HEK293 (cell line): ENCODE data around the gene CREB5.

Experiments
- CTCF ChIP-seq: fragments of 450-650 bp; formaldehyde crosslinking; IDR thresholded peaks from 2 replicates; pipeline ENCODE4 v1.5.1; 2016; ENCODE audit warnings: missing biosample characterization, missing genetic modification characterization
- HIC1 ChIP-seq: fragments of 450-650 bp; formaldehyde crosslinking; IDR thresholded peaks from 2 replicates; pipeline ENCODE4 v1.5.1; 2016; ENCODE audit warnings: missing biosample characterization, missing genetic modification characterization
- KLF1 ChIP-seq: fragments of 450-650 bp; formaldehyde crosslinking; IDR thresholded peaks from 2 replicates; pipeline ENCODE4 v1.5.1; 2016; ENCODE audit warnings: missing biosample characterization, missing genetic modification characterization
- KLF16 ChIP-seq: fragments of 450-650 bp; formaldehyde crosslinking; IDR thresholded peaks from 2 replicates; pipeline ENCODE4 v1.5.1; 2017; ENCODE audit warnings: missing biosample characterization, missing genetic modification characterization
- MZF1 ChIP-seq: fragments of 450-650 bp; formaldehyde crosslinking; IDR thresholded peaks from 2 replicates; pipeline ENCODE4 v1.5.1; 2017; ENCODE audit warnings: missing biosample characterization, missing genetic modification characterization, borderline replicate concordance
- OSR2 ChIP-seq: fragments of 450-650 bp; formaldehyde crosslinking; IDR thresholded peaks from 2 replicates; pipeline ENCODE4 v1.5.1; 2016; ENCODE audit warnings: missing biosample characterization, missing genetic modification characterization
- OVOL3 ChIP-seq: fragments of 450-650 bp; formaldehyde crosslinking; IDR thresholded peaks from 2 replicates; pipeline ENCODE4 v1.5.1; 2016; ENCODE audit warnings: missing biosample characterization, missing genetic modification characterization
- PATZ1 ChIP-seq: fragments of 450-650 bp; formaldehyde crosslinking; IDR thresholded peaks from 2 replicates; pipeline ENCODE4 v1.5.1; 2016; ENCODE audit warnings: missing biosample characterization, missing genetic modification characterization
- PRDM10 ChIP-seq: fragments of 450-650 bp; formaldehyde crosslinking; IDR thresholded peaks from 2 replicates; pipeline ENCODE4 v1.5.1; 2016; ENCODE audit warnings: missing biosample characterization, missing genetic modification characterization
- SALL2 ChIP-seq: fragments of 450-650 bp; formaldehyde crosslinking; IDR thresholded peaks from 2 replicates; pipeline ENCODE4 v1.5.0; 2017; ENCODE audit warnings: missing biosample characterization, mild to moderate bottlenecking, missing genetic modification characterization, borderline replicate concordance
- SCRT2 ChIP-seq: fragments of 450-650 bp; formaldehyde crosslinking; IDR thresholded peaks from 2 replicates; pipeline ENCODE4 v1.5.1; 2016; ENCODE audit warnings: missing biosample characterization, missing genetic modification characterization
- SP7 ChIP-seq: fragments of 450-650 bp; formaldehyde crosslinking; IDR thresholded peaks from 2 replicates; pipeline ENCODE4 v1.5.1; 2016; ENCODE audit warnings: missing biosample characterization, missing genetic modification characterization
- ZBTB17 ChIP-seq: fragments of 450-650 bp; formaldehyde crosslinking; IDR thresholded peaks from 2 replicates; pipeline ENCODE4 v1.5.1; 2016; ENCODE audit warnings: missing biosample characterization, missing genetic modification characterization
- ZBTB20 ChIP-seq: fragments of 450-650 bp; formaldehyde crosslinking; IDR thresholded peaks from 2 replicates; pipeline ENCODE4 v1.5.1; 2016; ENCODE audit warnings: missing biosample characterization, missing genetic modification characterization
- ZBTB21 ChIP-seq: fragments of 450-650 bp; formaldehyde crosslinking; IDR thresholded peaks from 2 replicates; pipeline ENCODE4 v1.5.1; 2017; ENCODE audit warnings: missing biosample characterization, missing genetic modification characterization
- ZBTB26 ChIP-seq: fragments of 450-650 bp; formaldehyde crosslinking; optimal IDR thresholded peaks from 2 replicates; pipeline ENCODE3; 2016; ENCODE audit warnings: missing biosample characterization, mild to moderate bottlenecking, missing genetic modification characterization
- ZBTB48 ChIP-seq: fragments of 450-650 bp; formaldehyde crosslinking; IDR thresholded peaks from 2 replicates; pipeline ENCODE4 v1.5.1; 2016; ENCODE audit warnings: missing biosample characterization, missing genetic modification characterization
- ZNF214 ChIP-seq: fragments of 450-650 bp; formaldehyde crosslinking; IDR thresholded peaks from 2 replicates; pipeline ENCODE4 v1.5.1; 2017; ENCODE audit warnings: missing biosample characterization, mild to moderate bottlenecking, missing genetic modification characterization, borderline replicate concordance
- ZNF221 ChIP-seq: fragments of 450-650 bp; formaldehyde crosslinking; IDR thresholded peaks from 2 replicates; pipeline ENCODE4 v1.5.1; 2017; ENCODE audit warnings: missing biosample characterization, missing genetic modification characterization, borderline replicate concordance
- ZNF302 ChIP-seq: fragments of 450-650 bp; formaldehyde crosslinking; IDR thresholded peaks from 2 replicates; pipeline ENCODE4 v1.5.1; 2016; ENCODE audit warnings: missing biosample characterization, missing genetic modification characterization, low read depth
- ZNF391 ChIP-seq: fragments of 450-650 bp; formaldehyde crosslinking; IDR thresholded peaks from 2 replicates; pipeline ENCODE4 v1.5.1; 2016; ENCODE audit warnings: low read depth, missing biosample characterization, missing genetic modification characterization, borderline replicate concordance
- ZNF404 ChIP-seq: fragments of 450-650 bp; formaldehyde crosslinking; IDR thresholded peaks from 2 replicates; pipeline ENCODE4 v1.5.1; 2017; ENCODE audit warnings: missing biosample characterization, missing genetic modification characterization
- ZNF423 ChIP-seq: fragments of 450-650 bp; formaldehyde crosslinking; IDR thresholded peaks from 2 replicates; pipeline ENCODE4 v1.5.1; 2016; ENCODE audit warnings: missing biosample characterization, missing genetic modification characterization
- ZNF473 ChIP-seq: fragments of 450-650 bp; formaldehyde crosslinking; IDR thresholded peaks from 2 replicates; pipeline ENCODE4 v1.5.1; 2017; ENCODE audit warnings: missing biosample characterization, missing genetic modification characterization
- ZNF488 ChIP-seq: fragments of 450-650 bp; formaldehyde crosslinking; IDR thresholded peaks from 2 replicates; pipeline ENCODE4 v1.5.1; 2016; ENCODE audit warnings: missing biosample characterization, missing genetic modification characterization
- ZNF555 ChIP-seq: fragments of 450-650 bp; formaldehyde crosslinking; conservative IDR thresholded peaks from 2 replicates; pipeline ENCODE4 v1.5.1; 2017; ENCODE audit warnings: missing biosample characterization, mild to moderate bottlenecking, missing genetic modification characterization, inconsistent platforms
- ZNF629 ChIP-seq: fragments of 450-650 bp; formaldehyde crosslinking; IDR thresholded peaks from 2 replicates; pipeline ENCODE4 v1.5.1; 2017; ENCODE audit warnings: missing biosample characterization, missing genetic modification characterization

CREB5 gene

GRCh38 chr7:28410628-28411531 is 1.4 kb upstream of the CREB5 start (continued):
- TF ChIP-seq ZNF629 (tag by site-specific recombination) (peak; percentile 95), SALL2 (tag by site-specific recombination) (no peak), ZNF214 (tag by site-specific recombination) (no peak), ZBTB17 (tag by site-specific recombination) (peak; percentile 56; the same call in 1 of the 2 replicates), OVOL3 (tag by site-specific recombination) (peak; percentile 79), SCRT2 (peak; percentile 81), HIC1 (tag by site-specific recombination) (peak; percentile 30; the same call in 1 of the 2 replicates), MZF1 (tag by site-specific recombination) (peak; percentile 81), ZNF391 (tag by site-specific recombination) (peak; percentile 46; the same call in 1 of the 2 replicates), ZNF302 (tag by site-specific recombination) (no peak), OSR2 (tag by site-specific recombination) (peak; percentile 82), CTCF (tag by site-specific recombination) (no peak), ZNF473 (tag by site-specific recombination) (no peak), ZNF404 (tag by site-specific recombination) (no peak), SP7 (tag by site-specific recombination) (peak; percentile 92), PATZ1 (tag by site-specific recombination) (peak; percentile 72), ZBTB21 (tag by site-specific recombination) (peak; percentile 84), ZNF423 (peak; percentile 72), ZBTB48 (tag by site-specific recombination) (peak; percentile 97), ZBTB20 (peak; percentile 60), ZNF555 (tag by site-specific recombination) (no peak), ZNF221 (tag by site-specific recombination) (0 out of 2 replicates have a peak, but pooled peaks have one; percentile 25), PRDM10 (peak; percentile 69), KLF1 (peak; percentile 72), KLF16 (tag by site-specific recombination) (peak; percentile 75), ZBTB26 (no peak), ZNF488 (tag by site-specific recombination) (no peak)
